ENCODE measurements around the gene CCDC97. TPM values are rescaled to one million over a fixed set of nuclear protein-coding genes. Genes with fewer than 3 reads are reported as not detected.

CCDC97 gene
- 10 to 100 TPM; 10.0 to 15.4 (median 12.6) TPM for total RNA-seq

DNA sequence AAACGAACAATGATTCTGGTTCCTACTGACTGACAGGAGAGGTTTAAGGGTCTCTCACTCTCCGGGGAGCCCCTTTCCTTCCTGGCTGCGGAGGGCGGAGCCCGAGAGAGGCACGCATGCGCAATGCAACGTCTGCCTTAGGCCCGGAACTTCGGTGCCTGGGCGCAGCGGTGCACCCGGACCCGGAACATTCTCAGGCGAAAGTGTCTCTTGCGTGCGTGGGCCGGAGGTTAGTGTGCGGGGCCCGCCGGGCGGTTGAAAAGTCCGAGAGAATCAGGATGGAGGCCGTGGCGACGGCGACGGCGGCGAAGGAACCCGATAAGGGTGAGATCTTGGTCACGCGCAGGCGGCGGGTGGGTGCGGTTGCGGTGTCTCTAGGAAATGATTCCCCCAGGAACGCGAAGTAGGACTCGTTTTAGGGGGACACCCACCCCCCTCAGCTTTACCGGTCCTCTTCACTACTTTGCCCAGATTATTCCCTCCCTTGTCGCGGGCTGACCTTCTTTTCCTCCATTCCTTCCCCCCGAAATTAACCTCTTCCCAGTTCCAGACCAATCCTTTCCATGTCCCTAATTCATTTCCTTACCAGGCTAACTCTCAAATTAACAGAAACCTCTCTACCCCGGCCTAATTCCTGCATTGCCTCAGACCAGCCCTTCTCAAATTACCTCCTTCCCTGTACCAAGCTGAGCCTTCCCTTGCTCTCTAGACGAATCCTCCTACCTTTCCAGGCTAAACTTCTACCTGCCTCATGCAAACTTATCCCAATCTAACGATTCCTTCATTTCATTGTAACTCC is at the start of gene CCDC97:
TSS of gene CCDC97 (plus strand) at position 140 of the 799 bp plus-strand sequence. CDS start at position 279, 139 bp downstream.
- TF ChIP-seq CTCF (IDR thresholded peaks at IDR 0.05; ENCODE audit: low read depth) = no peak

DNA sequence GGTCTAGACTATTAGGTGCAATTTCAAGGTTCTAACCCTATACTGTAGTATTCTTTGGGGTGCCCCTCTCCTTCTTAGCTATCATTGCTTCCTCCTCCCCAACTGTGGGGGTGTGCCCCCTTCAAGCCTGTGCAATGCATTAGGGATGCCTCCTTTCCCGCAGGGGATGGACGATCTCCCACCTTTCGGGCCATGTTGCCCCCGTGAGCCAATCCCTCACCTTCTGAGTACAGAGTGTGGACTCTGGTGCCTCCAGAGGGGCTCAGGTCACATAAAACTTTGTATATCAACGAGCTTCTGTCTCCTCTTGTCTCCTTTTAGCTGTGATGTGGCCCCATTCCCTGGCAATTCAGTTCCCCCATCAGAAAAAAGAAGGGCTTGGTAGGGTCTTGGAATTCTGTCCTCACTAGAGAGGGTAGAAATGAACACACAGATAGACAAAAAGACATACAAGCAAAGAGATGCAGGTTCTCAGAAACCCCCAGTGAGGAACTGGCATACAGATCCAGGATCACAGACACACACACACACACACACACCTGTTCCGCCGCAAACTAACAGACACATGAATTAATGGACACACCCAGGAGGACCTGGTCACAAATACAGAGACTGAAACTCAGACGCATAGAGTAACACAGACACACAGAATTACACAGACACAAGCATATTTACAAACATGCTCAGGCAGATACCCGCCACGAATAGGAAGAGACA is 48.3 kb upstream of the CCDC97 start:
- no peak for TF ChIP-seq CTCF (IDR thresholded peaks at IDR 0.05; ENCODE audit: low read depth)

DNA sequence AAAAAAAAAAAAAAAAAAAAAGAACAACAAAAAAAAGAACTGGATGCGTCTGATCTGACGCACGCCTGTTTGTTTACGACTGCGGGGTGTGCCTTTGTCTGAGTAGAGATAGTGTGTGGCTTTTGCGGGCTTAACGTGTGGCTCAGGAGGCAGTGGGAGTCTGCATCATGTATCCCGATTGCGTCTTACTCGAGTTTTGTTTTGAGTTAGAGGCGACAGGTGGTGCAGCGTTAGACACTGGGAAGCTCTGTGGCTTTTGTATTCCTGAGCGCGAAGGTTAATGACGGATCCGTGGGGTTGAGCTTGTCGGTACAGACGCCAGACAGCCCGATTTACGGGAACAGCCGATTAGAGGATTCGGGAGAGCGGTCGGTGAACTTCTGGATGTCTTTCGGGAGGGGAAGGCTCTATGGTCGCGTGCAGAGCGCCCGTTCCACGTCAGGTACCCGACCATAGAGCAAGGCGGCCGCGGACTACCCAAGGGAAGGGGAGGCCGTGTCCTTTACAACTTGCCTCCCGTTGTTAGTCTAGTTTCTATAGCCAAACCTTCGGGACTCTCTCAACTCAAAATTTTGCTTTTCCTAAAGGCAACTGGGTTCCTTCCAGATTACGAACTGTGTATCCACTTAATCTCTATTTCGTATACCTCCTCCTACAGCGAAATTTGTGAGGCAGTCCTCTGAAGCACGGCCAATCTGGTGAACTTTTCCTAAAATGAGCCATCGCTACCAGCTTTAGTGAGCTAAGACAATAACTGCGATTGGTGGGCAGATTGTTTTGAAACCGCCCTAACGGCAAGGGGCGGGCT is 46.7 kb upstream of the CCDC97 start:
- no peak for TF ChIP-seq CTCF (IDR thresholded peaks at IDR 0.05; ENCODE audit: low read depth)

GRCh38 chr19:41263850-41264580 is 46.0 kb upstream of the CCDC97 start, which contains the start of gene HNRNPUL1:
Gene HNRNPUL1 (plus strand): TSS chr19:41264372. CDS start chr19:41264504, 132 bp downstream.
- TF ChIP-seq CTCF (IDR thresholded peaks at IDR 0.05; ENCODE audit: low read depth) = no peak

DNA sequence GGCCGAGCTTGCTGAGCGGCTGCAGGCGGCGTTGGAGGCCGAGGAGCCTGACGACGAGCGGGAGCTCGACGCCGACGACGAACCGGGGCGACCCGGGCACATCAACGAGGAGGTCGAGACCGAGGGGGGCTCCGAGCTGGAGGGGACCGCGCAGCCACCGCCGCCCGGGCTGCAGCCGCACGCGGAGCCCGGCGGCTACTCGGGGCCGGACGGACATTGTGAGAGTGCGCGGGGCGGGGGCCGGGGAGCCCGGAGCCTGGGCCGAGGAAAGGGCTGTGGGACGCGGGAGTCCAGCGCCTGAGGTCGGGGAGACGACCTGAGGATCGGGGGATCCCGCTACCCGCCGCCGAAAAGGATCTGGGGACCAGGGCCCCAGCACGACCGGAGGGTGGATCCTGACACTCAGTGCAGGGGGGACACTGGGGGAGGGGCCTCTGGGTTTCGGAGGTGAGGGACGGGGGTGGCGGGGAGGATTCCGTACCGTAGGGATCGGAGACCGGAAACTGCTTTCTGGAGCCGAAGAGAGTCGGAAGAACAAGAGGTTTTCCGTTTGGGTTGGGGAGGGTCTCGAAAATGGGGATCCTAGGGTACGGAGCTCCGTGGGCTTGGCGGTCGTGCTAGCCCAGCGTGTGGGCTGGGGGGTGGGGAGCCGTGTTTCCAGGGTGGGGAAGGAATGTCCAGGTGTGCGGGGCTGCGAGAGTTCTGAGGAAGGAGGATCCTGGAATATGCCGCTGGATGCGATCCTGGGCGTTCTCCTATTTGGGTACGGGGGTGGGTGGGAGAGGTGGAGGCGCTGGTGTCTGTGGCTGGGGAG is 45.2 kb upstream of the CCDC97 start:
- TF ChIP-seq CTCF (IDR thresholded peaks at IDR 0.05; ENCODE audit: low read depth) = no peak

- TF ChIP-seq CTCF (IDR thresholded peaks at IDR 0.05; ENCODE audit: low read depth) = no peak
Measured at GRCh38 chr19:41265395-41266153, 44.4 kb upstream of the CCDC97 start.

Measured in subcutaneous adipose tissue (tissue), 4 donors.